NCI-H2081 treated with DMSO at 0.1 percent for 48 hours (cell line): Measurements from ENCODE around the gene LEFTY2.
"Not testable (repeated sequence)": the region's sequence is repeated elsewhere in the genome, so short reads cannot be mapped to it uniquely, and the experiment has no call there.

Experiments used
- DNase-seq: peaks from one replicate; lab custom pipeline; 2025; lab: John Stamatoyannopoulos, UW

The LEFTY2 gene

DNA sequence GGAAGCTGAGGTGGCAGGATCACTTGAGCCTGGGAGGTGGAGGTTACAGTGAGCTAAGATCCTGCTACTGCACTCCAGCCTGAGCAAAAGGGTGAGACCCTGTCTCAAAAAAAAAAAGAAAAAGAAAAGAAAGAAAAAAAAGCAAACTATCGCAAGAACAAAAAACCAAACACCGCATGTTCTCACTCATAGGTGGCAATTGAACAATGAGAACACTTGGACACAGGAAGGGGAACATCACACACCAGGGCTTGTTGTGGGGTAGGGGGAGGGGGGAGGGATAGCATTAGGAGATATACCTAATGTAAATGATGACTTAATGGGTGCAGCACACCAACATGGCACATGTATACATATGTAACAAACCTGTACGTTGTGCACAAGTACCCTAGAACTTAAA, 11.6 kb downstream of the LEFTY2 start:
- DNase-seq = not testable (repeated sequence)

DNA sequence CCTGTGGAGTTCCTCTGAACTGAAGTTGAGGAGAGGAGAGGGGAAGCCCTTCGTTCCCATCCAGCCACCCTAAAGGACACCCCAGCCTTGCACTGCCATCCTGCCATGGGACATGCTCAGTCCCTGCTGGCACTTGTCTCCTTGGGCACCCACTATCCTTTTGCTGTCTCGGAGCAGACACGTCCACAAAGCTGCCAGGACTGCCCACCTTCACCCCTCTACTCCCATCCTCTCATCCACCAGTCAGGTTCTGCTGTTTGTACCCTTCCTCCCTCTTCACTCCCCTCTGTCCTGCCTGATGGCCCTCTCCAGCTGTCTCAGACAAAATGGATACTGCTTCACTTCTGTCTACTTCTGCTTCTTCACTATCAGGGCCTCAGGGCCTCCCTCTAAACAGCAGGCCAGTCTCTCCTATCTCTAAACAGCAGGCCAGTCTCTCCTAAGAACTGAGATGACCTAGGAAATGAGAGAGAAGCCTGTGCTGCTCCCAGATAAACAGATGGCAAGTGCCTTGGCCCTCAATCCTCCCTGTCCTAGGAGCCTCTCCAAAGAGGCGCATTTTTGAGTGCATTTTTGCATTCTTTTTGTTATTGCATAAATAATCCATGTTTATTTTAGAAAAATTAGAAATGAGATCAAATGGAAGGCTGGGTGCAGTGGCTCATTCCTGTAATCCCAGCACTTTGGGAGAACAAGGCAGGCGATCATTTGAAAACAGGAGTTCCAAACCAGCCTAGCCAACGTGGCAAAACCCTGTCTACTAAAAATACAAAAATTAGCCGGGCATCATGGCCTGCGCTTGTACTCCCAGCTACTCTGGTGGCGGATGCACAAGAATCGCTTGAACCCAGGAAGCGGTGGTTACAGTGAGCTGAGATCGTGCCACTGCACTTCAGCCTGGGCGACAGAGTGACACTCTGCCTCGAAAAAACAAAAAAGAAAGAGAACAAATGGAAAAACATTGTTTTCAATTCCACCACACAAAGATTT, 12.5 kb downstream of the LEFTY2 start:
- no peak for DNase-seq

DNA sequence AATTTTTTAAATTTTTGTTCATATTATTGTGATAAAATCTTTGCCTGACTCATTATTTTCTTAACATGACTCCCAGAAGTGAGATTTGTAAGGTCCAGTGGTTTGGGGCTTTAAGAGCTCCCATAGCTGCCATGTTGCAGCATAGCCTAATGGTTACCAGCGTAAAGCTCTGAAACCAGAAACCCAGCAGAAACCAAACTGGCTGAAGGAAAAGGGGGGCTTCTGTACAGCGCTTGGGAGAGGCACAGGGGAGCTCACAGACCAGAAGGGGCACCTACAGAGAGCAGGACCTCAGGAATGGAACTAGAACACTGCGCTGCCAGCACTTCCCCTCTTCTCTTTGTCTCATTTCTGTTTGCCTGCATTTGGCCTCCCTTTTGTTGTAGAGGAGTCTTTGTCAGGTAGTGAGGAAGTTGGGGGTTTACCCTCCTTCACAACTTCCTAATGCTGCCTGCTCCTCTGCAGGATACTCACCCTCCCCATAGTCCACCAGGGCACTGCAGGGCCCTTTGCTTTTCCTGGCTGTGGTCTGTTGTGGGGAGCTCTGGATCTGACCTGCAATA, 14.4 kb downstream of the LEFTY2 start:
- no peak for DNase-seq

DNA sequence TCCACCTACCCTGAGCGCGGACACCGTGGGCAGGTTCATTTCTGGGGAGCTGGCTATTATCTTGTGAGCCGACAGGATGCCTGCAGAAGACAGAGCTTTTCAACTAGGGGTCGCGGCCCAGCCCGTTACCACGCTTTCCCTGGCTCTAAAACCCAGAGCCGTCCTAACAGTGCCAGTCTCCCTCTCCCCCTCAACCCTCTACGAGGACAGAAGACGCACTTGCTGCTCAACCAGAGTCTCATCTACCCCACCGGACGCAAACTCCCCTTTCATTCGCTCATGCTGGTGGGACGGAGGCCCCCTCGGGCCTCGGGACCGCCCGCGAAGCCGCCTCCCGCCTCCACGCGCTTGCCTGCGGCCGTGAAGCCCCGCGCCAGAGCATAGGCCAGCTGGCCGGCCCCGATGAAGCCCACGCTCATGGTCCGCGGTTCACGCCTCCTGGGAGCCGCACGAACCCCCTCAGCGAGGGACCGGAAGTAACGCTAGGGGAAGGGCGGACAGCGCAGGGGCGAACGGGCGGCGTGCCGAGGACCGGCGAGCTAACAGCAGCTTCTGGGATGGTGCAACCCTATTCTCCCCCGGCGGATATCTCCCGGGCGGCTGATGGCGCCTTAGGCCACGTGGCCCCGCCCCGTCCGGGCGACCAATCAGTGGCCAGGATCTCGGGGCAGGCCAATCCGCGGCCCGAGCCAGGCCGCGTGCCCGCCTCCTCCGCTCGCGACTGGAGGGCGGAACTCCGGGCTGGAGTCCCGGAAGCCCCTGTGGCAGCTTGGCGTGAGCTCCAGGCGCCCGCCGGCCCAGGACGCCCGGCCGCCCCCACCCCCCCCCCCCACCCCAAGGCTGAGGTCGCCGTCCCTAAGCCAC, 17.1 kb downstream of the LEFTY2 start, which contains the start of gene PYCR2:
Gene PYCR2 (minus strand): TSS at position 559 of the 864 bp plus-strand sequence. CDS start 140 bp downstream, at position 419.
- DNase-seq = peak; percentile 97

DNA sequence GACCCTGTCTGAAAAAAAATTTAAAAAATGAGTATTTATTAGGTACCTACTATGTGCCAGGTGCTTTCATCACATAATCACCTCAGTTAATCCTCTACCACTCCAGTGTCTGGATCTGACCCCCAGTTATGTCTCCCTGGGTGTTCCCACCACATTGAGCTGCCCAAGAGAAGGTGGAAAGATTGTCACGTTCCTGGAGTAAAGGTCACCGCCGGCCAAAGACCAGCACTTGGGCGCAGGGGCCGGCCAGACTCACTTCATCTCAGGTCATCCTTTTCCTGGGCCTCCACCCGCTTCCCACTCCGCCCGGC, 17.7 kb downstream of the LEFTY2 start:
- no peak for DNase-seq

DNA sequence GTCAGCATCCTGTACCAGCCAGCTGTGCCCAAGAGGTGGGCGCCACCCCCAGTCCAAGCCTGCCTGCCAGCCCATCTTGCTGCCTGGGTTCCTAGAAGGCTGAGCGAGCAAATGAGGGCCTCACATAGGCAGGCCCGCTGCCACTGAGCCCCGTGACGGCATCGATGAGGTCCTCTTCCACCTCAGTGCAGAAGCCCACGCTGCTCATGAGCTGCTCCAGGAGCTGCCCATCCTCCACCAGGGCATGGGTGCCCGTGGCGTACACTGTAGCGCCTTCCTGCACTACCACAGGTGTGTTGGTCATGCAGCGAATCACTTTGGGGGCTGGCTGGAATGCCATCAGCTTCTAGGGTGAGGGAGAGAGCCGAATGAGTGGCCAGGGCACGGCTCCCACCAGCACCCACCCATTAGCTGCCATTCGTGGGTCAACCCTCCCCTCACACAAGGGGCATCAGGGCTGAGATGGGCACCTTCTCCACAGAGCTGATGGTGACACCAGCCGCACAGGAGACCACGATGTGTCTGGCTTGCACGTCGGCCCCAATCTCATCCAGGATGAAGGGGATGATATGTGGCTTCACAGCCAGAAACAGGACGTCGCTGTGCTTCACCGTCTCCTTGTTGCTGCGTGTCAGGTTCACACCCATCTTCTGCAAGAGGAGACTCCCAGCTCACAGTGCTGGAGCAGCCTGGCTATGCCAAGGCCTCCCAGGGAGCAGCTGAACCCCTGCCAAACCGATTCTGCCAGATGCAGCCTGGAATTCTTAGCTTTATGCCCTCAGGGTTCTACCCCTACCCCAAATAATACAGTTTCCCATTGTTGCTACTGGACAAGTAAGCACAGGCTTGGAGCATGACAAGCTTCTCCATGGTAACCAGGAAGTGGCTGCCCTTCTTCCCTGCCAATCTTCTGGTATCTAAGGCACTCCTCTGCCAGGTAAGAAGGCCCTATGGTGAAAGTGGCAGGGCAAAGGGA, 19.0 kb downstream of the LEFTY2 start:
- DNase-seq = peak; percentile 95

DNA sequence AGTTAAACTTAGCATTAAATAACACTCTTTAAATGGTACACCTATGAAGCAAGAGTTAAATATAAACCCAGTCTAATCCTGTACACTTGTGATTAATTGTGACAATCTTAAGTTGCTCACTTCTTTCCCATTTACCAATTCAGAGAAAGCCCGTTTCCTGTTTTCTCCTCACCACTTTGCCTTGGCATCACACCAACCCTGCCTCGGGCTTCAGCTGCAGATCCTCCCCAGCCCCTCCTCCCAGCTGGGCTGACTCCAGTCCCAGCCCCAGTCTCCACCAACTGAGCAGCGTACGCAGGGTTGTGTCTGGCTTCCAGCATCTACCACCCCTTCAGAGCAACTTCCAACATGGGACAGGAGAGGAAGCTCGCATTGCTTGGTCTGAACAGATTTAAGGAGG, 21.1 kb downstream of the LEFTY2 start:
- DNase-seq = peak; percentile 67

DNA sequence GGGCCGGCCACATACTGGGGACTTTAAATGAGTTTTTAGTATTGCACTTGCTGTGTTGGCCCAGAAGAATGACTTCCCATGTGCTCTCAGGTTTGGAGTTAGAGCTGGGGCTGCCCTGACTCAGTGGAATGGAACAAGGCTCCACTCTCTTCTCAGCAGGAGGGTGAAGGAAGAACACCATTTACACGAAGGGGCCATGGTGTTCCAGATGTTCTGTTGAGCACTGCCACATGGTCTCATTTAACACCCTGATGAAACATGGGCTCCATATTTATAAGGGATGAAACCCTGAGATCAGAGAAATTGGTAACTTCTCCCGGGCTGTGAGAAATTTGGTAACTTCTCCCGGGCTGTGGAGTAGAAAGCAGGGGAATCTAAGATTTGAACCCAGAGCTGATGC, 22.7 kb downstream of the LEFTY2 start:
- DNase-seq = no peak

DNA sequence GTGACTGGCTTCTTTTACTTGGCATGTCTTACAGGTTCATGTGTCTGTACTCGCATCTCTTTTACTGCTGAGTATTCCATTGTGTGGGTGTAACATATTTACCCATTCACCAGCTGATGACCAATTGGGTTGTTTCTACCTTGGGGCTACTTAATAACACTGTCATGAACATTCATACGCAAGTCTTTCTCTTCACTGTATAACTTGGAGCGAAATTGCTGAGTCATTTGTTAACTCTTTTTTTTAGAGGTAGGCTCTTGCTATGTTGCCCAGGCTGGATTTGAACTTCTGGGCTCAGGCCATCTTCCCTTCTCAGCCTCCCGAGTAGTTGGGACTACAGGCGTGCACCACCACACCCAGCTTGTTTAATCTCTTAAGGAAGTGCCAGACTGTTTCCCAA, 23.5 kb downstream of the LEFTY2 start:
- DNase-seq = no peak

DNA sequence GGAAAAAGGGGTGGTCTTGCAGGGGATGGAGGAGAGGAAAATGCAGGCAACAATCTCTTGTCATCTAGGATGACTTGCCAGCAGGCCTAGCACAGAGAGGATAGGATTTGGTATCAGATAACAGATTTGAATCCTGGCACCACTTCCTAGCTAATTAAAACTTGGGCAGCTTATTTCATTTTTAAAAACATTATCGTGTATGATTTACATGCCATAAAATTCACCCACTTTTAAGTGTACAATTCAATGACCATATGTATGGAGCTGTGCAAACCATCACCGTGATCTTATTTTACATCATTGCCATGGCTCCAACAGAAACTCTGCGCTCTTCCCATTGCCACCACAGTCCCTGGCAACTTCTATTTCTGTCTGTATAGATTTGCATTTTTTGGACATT, 23.9 kb downstream of the LEFTY2 start:
- no peak for DNase-seq

DNA sequence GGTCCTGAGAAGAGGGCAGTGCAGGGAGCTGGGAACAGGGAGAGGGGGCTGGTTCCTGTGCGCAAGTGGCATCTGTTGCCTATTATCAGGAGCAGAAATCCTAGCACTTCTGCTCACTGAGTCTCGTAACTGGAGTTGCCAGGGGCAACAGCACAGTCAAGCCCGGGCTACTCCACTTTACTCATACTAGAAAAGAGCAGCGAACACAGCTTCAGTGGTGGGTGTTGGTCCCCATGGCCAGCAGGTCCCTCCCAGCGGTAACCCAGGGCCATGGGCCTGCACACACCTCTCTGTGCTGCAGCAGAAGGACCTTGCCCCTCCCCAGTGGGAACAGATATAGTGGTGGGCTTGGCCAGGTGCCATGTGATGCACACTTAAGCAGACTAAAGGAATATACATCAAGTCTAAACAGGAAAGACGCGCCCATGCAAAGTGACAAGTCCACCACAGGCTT, 25.5 kb downstream of the LEFTY2 start:
- DNase-seq = no peak

DNA sequence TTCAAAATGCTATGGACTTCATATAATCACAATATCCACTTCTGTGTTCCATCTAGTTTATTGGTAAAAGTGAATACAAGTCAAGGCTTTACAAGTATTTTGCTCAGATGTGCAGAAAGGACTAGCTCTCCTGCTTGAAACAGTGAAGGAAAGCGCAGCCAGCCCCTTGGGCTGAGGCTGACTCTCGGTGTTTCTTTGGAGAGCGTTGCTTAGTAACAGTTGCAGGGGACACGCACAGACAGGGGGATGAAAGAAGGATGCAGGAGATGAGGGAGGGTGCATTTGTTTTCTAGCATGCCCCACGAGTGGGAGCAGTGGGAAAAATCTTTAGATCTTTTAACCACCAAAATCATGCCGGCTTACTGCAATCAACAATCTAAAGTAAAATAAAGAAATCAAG, 26.1 kb downstream of the LEFTY2 start:
- DNase-seq = no peak

DNA sequence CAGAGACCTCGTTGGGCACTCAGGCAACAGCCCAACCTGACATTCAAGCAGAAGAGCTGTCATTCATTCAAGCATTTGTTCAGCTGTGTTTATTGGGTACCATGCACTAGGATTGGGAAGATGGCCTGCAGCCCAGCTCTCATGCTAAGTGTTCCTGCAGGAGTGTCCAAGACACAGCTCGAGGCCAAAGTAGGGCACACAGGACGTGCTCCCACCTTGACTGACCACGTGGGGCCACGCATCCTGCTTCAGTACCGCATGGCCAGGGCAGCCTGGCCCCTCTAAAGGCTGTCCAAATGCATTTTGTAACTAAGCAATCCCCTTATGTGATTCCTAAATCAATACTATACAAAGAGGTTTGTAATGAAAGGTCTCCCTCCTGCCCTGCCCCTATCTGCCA, 26.6 kb downstream of the LEFTY2 start:
- no peak for DNase-seq

DNA sequence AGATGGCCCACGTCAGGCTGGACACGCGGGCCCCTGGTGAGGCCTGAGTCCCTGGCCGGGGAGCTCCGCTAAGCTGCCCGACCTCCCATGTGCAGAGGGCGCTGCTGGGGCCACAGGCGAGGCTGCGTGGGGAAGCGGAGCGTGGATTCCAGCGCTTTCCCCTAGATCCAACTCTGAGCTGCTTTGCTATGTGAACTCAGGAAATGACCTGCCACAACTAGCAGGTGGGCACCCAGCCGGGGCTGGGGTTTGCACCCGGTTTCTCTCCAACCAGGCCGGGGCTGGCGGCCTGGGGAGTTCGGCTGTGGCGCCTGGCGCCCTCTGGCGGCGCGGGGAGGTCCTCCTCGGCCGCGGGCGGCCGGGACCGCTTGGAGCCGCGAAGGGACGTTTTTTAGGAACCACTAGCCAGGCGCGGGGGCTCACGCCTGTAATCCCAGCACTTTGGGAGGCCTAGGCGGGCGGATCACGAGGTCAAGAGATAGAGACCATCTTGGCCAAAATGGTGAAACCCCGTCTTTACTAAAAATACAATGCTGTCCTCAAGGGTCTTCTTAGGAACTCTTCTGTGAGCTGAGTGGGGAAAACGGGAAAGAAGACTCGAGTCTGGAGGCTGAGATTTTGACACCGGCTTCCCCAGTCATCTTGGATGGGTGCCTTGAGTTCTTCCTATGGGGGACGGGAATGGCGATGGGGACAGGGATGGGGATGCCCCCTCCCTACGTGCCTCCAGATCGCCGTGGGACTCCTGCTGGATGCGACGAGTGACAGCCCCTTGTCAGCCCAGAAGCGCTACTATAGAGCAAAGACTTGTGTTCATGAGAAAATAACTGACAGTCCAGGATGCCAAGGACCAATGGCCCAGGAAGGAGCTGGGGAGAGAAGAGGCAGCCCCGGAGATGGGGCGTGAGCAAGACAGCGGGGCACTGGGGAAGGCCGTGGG, 29.6 kb downstream of the LEFTY2 start:
- no peak for DNase-seq

DNA sequence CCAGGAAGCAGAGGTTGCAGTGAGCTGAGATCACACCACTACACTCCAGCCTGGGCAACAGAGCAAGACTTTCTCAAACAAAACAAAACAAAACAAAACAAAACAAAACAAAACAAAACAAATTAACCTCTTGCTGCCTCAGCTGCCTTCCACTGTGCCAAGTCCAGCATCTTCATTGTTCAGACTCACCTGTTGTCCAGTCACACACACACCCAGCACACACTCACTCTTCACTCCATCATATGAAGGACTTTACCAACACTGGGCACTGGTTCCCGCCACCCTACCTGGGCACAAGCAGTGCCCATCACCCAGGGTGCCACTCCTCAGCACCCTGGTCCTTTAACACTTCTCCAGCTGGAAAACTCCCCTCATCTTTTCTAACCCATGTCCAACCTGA, 31.5 kb downstream of the LEFTY2 start:
- DNase-seq = no peak

DNA sequence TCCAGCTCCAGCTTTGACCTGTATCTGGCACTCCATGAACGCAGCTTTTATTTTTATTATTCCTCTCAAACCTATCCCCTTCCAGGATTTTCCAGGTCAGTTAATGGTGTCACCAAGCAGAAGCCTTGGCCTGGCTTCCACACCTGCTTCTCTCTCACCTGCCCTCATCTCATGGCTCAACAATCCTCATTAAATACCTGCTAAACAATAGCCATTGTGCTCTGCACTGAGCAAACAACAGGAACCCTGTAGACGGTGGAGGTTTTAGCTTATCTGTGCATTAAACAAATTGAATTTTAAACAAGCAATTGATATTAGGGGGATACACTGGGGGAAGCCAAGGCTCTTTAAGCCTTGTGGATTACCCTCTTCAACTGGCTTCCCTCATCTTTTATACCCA, 32.2 kb downstream of the LEFTY2 start:
- DNase-seq = no peak

DNA sequence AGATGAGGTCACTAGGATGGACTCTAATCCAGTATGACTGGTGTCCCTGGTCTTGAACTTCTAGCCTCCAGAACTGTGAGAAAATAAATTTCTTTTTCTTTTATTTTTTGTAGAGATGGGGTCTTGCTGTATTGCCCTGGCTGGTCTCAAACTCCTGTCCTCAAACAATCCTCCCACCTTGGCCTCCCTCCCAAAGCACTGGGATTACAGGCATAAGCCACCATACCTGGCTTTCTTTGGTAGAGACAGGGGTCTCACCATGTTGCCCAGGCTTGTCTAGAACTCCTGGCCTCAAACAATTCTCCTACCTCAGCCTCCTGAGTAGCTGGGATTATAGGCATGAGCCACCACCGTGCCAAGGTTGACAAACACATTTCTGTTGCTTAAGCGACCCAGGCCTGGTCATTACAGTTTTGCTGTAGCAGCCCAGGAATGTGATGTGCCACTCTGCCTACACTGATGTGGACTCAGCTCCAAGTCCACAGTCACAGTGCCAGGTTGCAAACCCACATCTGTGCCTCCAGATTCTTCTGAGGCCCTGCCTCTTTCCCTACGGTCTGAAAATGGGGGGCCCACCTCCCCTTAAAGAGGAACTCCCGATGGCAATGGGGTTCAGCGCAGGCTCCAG, 32.9 kb downstream of the LEFTY2 start:
- no peak for DNase-seq

DNA sequence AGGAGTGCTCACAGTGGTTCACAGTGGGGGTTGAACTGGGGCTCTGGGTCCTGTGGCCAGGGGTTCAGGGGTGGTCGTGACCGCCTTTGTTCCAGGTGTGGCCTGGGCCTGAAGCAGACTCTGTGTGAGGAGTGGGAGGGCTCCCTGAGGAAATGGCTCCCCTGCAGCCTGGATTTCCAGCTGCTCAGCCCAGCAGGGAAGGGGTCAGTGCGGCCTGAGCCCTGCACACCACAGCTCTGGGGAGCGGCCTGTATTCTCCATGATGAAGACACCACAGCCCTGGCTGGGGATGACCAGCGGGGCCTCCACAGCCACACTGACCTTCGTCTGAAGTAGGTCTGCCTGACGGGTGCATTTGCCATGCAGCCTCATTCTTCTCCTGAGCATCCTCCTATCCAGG, 33.7 kb downstream of the LEFTY2 start:
- no peak for DNase-seq

DNA sequence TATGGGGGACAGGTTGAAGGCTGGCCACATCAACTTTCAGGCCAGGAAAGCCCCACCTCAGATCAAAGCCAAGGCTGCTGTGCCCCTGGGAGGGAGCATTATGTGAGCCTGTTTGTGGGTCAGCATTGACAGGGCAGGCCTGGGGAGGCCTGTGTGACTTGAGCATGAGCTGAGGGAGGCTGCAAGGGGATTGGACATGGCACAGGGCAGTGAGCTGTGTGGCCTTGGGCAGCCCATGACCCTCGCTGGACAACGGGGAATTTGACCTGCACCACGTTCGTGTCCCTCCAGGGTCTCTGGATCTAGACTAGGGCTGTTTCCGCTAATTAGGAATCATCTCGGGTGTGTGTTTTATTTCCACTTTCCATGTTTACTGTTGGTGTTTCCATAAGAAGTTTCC, 34.6 kb downstream of the LEFTY2 start:
- no peak for DNase-seq

DNA sequence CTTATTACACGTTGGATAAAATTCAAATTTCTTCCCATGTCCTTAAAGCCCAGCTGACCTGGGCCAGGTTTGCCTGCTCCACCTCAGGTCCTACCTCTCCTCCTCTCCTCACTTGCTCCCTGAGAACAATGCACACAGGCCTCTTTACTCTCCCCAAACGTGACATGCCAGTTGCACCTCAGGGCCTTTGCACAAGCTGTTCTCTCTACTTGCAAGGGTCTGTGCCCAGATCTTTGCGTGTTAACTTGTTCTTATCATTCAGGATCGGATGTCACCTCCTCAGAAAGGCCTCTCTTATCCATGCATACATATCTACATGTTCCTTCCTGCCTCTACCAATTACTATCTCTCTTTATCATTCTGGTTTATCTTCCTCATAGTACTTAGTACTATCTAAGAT, 37.4 kb downstream of the LEFTY2 start:
- DNase-seq = no peak
